ENCODE measurements around the gene POU3F1. TPM values are rescaled to one million over a fixed set of nuclear protein-coding genes. Genes with fewer than 3 reads are reported as not detected.

Gene POU3F1
- total RNA-seq, 1 experiment from 2014 or later, result 5.8 TPM

GRCh38 chr1:38087676-38088075 lies 41.1 kb upstream of the POU3F1 start:
- Histone ChIP-seq H3T11ph (ENCODE audit: low read length) (no peak overlapping the region), H3K27ac (ENCODE audit: insufficient read length, low read depth, low read length) (no peak overlapping the region), H2AK5ac (ENCODE audit: insufficient read length, low read length) (no peak overlapping the region), H3K4me1 (ENCODE audit: insufficient read depth, low read length) (peaks cover 12% of the 10 kb centered on the region; the same call in 1 of the 2 replicates), H3K27me3 (ENCODE audit: insufficient read depth, low read length) (no peaks in the 10 kb centered on the region), H4K5ac (ENCODE audit: insufficient read length, low read depth, low read length) (no peak overlapping the region), H3K23ac (ENCODE audit: insufficient read length, low read depth, low read length) (no peak overlapping the region), H3K9ac (ENCODE audit: extremely low read depth, insufficient read length, low read length) (no peak overlapping the region), H3K56ac (ENCODE audit: insufficient read length, low read depth, low read length) (no peak overlapping the region), H2BK12ac (ENCODE audit: insufficient read length, low read depth, low read length) (no peak overlapping the region), H2BK20ac (ENCODE audit: low read depth, low read length, poor library complexity, severe bottlenecking) (no peak overlapping the region), H4K91ac (ENCODE audit: insufficient read length, low read depth, low read length) (no peak overlapping the region), H3K9me3 (ENCODE audit: control insufficient read depth, low read depth, low read length) (no peaks in the 10 kb centered on the region), H2BK15ac (ENCODE audit: low read depth, low read length) (no peak overlapping the region), H3K79me1 (ENCODE audit: insufficient read depth, low read depth, low read length, poor library complexity, severe bottlenecking) (no peaks in the 10 kb centered on the region), H3K23me2 (ENCODE audit: insufficient read length, low read depth, low read length, poor library complexity, severe bottlenecking) (no peaks in the 10 kb centered on the region), H3K14ac (ENCODE audit: insufficient read depth, low read length) (no peak overlapping the region), H3K4me2 (ENCODE audit: insufficient read depth, insufficient read length, low read length) (no peak overlapping the region), H4K8ac (replicated peaks; ENCODE audit: insufficient read length, low read depth, low read length) (no peak overlapping the region), H2AFZ (ENCODE audit: low read length) (no peak overlapping the region), H3K79me2 (ENCODE audit: insufficient read depth, low read length) (no peaks in the 10 kb centered on the region), H4K20me1 (ENCODE audit: control insufficient read depth, insufficient read depth, insufficient read length) (no peaks in the 10 kb centered on the region), H2BK5ac (ENCODE audit: insufficient read length, low read length) (no peak overlapping the region), H2BK120ac (ENCODE audit: low read depth, low read length, poor library complexity, severe bottlenecking) (no peak overlapping the region), H3K4ac (ENCODE audit: low read depth, low read length) (no peak overlapping the region), H3K18ac (ENCODE audit: insufficient read length, low read depth, low read length) (no peak overlapping the region)
- H3K27ac Mint-ChIP-seq, result peak overlapping the region in 1 of 3 experiments; percentile 16; a peak in 1 of 7 replicates
- H3K4me3 Mint-ChIP-seq, result no peak overlapping the region
- peaks cover 4% of the 10 kb centered on the region; the same call in 1 of the 2 replicates for H3K27me3 Mint-ChIP-seq (ENCODE audit: low read depth)
- no peak for DNase-seq
- peaks cover 0 to 1% (median 0%) of the 10 kb centered on the region in 3 experiments; a peak in 2 of 7 replicates for H3K36me3 Mint-ChIP-seq (ENCODE audit: insufficient read depth in 1 of 3, low read depth in 3 of 3)
- H3K4me1 Mint-ChIP-seq, result peaks cover 59 to 65% of the 10 kb centered on the region in 2 experiments
- H3K9me3 Mint-ChIP-seq, result no peaks in the 10 kb centered on the region
- TF ChIP-seq CTCF (conservative IDR thresholded peaks at IDR 0.05), result no peak
- WGBS (ENCODE audit: extremely low coverage, insufficient read length, low lambda C conversion rate), result no CpG with 5 or more reads among the region's 9 CpGs

Data from H9 (cell line).